Fibroblast of lung (primary cell): ENCODE measurements around the gene EBPL. TPM values are rescaled to one million over a fixed set of nuclear protein-coding genes. Genes with fewer than 3 reads are reported as not detected.

Source experiments
- DNase-seq, 2 donors: peaks; one replicate each; pipeline versions ENCODE4 v3.0.0 to v3.0.0-alpha.2; 2010; ENCODE audit warnings: low read depth in 2 of 2
- H2AFZ ChIP-seq: 2 replicates; pipeline ENCODE4 v1.5.1; 2012; ENCODE audit warnings: low read length, control low read depth, inconsistent platforms
- H3K27ac ChIP-seq: 2 replicates; pipeline ENCODE4 v1.5.1; 2011; ENCODE audit warnings: low read length, control low read depth; ENCODE audit not compliant: insufficient read depth
- H3K27me3 ChIP-seq: 2 replicates; pipeline ENCODE4 v1.5.1; 2011; ENCODE audit warnings: mild to moderate bottlenecking, low read length; ENCODE audit not compliant: control insufficient read depth, insufficient read depth
- H3K36me3 ChIP-seq: 2 replicates; pipeline ENCODE4 v1.5.1; 2011; ENCODE audit warnings: low read length; ENCODE audit not compliant: control insufficient read depth, insufficient read depth
- H3K4me1 ChIP-seq: 2 replicates; pipeline ENCODE4 v1.5.1; 2011; ENCODE audit warnings: low read length; ENCODE audit not compliant: control insufficient read depth, insufficient read depth; ENCODE audit errors: extremely low read depth
- H3K4me2 ChIP-seq: 2 replicates; pipeline ENCODE4 v1.5.1; 2011; ENCODE audit warnings: low read length, control low read depth; ENCODE audit not compliant: insufficient read depth; ENCODE audit errors: extremely low read depth
- H3K4me3 ChIP-seq, 4 experiments: fragments of 200-600 bp in 1 of 4; sonication (generic) in 1 of 4; replicated peaks in 1 of 4; 2 replicates each; pipeline ENCODE4 v1.5.1; 2011 to 2016; ENCODE audit warnings: low read length in 4 of 4, low read depth in 3 of 4, mild to moderate bottlenecking in 3 of 4, control low read depth in 2 of 4, inconsistent platforms in 1 of 4, mixed read lengths in 1 of 4; ENCODE audit not compliant: insufficient read depth in 1 of 4; ENCODE audit errors: control extremely low read depth in 1 of 4
- H3K79me2 ChIP-seq: 2 replicates; pipeline ENCODE4 v1.5.1; 2012; ENCODE audit warnings: mild to moderate bottlenecking, low read length, inconsistent platforms; ENCODE audit not compliant: control insufficient read depth, insufficient read depth
- H3K9ac ChIP-seq: 2 replicates; pipeline ENCODE4 v1.5.1; 2011; ENCODE audit warnings: mild to moderate bottlenecking, low read length, control low read depth; ENCODE audit not compliant: insufficient read depth
- H3K9me3 ChIP-seq: 2 replicates; pipeline ENCODE4 v1.5.1; 2012; ENCODE audit warnings: low read depth, low read length; ENCODE audit not compliant: control insufficient read depth, insufficient read depth
- H4K20me1 ChIP-seq: 2 replicates; pipeline ENCODE4 v1.5.1; 2011; ENCODE audit warnings: low read length; ENCODE audit not compliant: control insufficient read depth, insufficient read depth; ENCODE audit errors: extremely low read depth
- CTCF ChIP-seq, 2 donors: IDR thresholded peaks in 1 of 2; conservative IDR thresholded peaks in 1 of 2; 1 replicate in 1 of 2; 2 replicates in 1 of 2; pipeline ENCODE4 v1.5.1; 2011 to 2012; ENCODE audit warnings: low read length in 2 of 2, control low read depth in 1 of 2, inconsistent platforms in 1 of 2, low read depth in 1 of 2, mild to moderate bottlenecking in 1 of 2
- EZH2 ChIP-seq: IDR thresholded peaks from 2 replicates; pipeline ENCODE4 v1.5.1; 2012; ENCODE audit warnings: low read length, control low read depth, mild to moderate bottlenecking; ENCODE audit errors: missing control alignments
- polyA plus RNA-seq, 2 donors: library from polyadenylated mRNA; depleted of rRNA in 1 of 2; stranded (reverse) in 1 of 2; unstranded in 1 of 2; fragments of >200 nt; gene quantifications; 2 replicates each; pipeline ENCODE4 v1.2.1, GENCODE V29; 2011 to 2012; ENCODE audit warnings: missing spikeins in 1 of 2
- total RNA-seq: library from RNA; depleted of rRNA; stranded (reverse); fragments of >200 nt; gene quantifications from 2 replicates; pipeline ENCODE4 v1.2.1, GENCODE V29; 2014

Gene EBPL
- total and polyA plus RNA-seq, 2 donors (not counting 1 experiment from before 2014, with no cell fraction given) = 69.4 to 90.3 TPM

- Histone ChIP-seq H3K27ac (no peak overlapping the region), H3K27me3 (no peaks in the 10 kb centered on the region), H3K4me1 (no peaks in the 10 kb centered on the region), H3K4me2 (no peak overlapping the region), H3K36me3 (no peaks in the 10 kb centered on the region), H2AFZ (peak overlapping the region; percentile 20), H3K4me3 (no peak overlapping the region), H3K9me3 (no peaks in the 10 kb centered on the region), H4K20me1 (no peaks in the 10 kb centered on the region), H3K9ac (no peak overlapping the region), H3K79me2 (no peaks in the 10 kb centered on the region)
- TF ChIP-seq EZH2 = no peak
- no peak for TF ChIP-seq CTCF (conservative IDR thresholded peaks at IDR 0.05 in 1 of 2, IDR thresholded peaks at IDR 0.05 in 1 of 2; ENCODE audit: low read depth in 1 of 2, low read length in 2 of 2)
- peak in 1 of 2 donors; percentile 64 for DNase-seq
Observed at GRCh38 chr13:49625392-49626079, 65.8 kb downstream of the EBPL start.

- Histone ChIP-seq H3K36me3 (no peaks in the 10 kb centered on the region), H4K20me1 (no peaks in the 10 kb centered on the region), H3K27me3 (no peaks in the 10 kb centered on the region), H2AFZ (no peak overlapping the region), H3K79me2 (no peaks in the 10 kb centered on the region), H3K4me3 (no peak overlapping the region), H3K9me3 (no peaks in the 10 kb centered on the region), H3K9ac (no peak overlapping the region), H3K4me2 (no peak overlapping the region), H3K4me1 (no peaks in the 10 kb centered on the region), H3K27ac (no peak overlapping the region)
- TF ChIP-seq EZH2 = no peak
- TF ChIP-seq CTCF (conservative IDR thresholded peaks at IDR 0.05 in 1 of 2, IDR thresholded peaks at IDR 0.05 in 1 of 2; ENCODE audit: low read depth in 1 of 2, low read length in 2 of 2) = no peak
- DNase-seq = no peak
Observed at GRCh38 chr13:49624229-49624628, 67.1 kb downstream of the EBPL start.

- no peak overlapping the region for H3K27ac ChIP-seq
- H3K27me3 ChIP-seq = no peaks in the 10 kb centered on the region
- no peak for TF ChIP-seq EZH2
- no peak for TF ChIP-seq CTCF (conservative IDR thresholded peaks at IDR 0.05 in 1 of 2, IDR thresholded peaks at IDR 0.05 in 1 of 2; ENCODE audit: low read depth in 1 of 2, low read length in 2 of 2)
- no peak overlapping the region for H3K9ac ChIP-seq
- H4K20me1 ChIP-seq = no peaks in the 10 kb centered on the region
- no peaks in the 10 kb centered on the region for H3K36me3 ChIP-seq
- no peaks in the 10 kb centered on the region for H3K79me2 ChIP-seq
- H3K9me3 ChIP-seq = no peaks in the 10 kb centered on the region
- no peaks in the 10 kb centered on the region for H3K4me1 ChIP-seq
- H2AFZ ChIP-seq = no peak overlapping the region
- peak overlapping the region; percentile 15 for H3K4me2 ChIP-seq
- DNase-seq = peak in 1 of 2 donors; percentile 38
- no peak overlapping the region for H3K4me3 ChIP-seq
Observed at GRCh38 chr13:49622174-49622946, 68.9 kb downstream of the EBPL start.
